Mucosa of stomach (tissue), 1 donor: ENCODE results near the gene AUTS2.

ENCODE experiments used
- H3K27me3 ChIP-seq: one replicate; pipeline ENCODE4 v1.7.0; 2013; ENCODE audit warnings: mild to moderate bottlenecking, low read length; ENCODE audit not compliant: control insufficient read depth, insufficient read depth
- H3K36me3 ChIP-seq: one replicate; pipeline ENCODE4 v1.7.0; 2013; ENCODE audit warnings: low read length; ENCODE audit not compliant: control insufficient read depth, insufficient read depth
- H3K4me1 ChIP-seq: one replicate; pipeline ENCODE4 v1.7.0; 2013; ENCODE audit warnings: mild to moderate bottlenecking, low read length; ENCODE audit not compliant: control insufficient read depth, insufficient read depth
- H3K4me3 ChIP-seq: one replicate; pipeline ENCODE4 v1.7.0; 2013; ENCODE audit warnings: low read length
- H3K9ac ChIP-seq: one replicate; pipeline ENCODE4 v1.7.0; 2013; ENCODE audit warnings: mild to moderate bottlenecking, low read length, moderate library complexity
- H3K9me3 ChIP-seq: one replicate; pipeline ENCODE4 v1.7.0; 2013; ENCODE audit warnings: mild to moderate bottlenecking, low read length, moderate library complexity; ENCODE audit not compliant: control insufficient read depth
- donor health status: Pancreatic carcinoma.

AUTS2 gene

GRCh38 chr7:69591805-69592204 is 6.5 kb upstream of the AUTS2 start:
- Histone ChIP-seq H3K4me3 (no peak overlapping the region), H3K4me1 (no peaks in the 10 kb centered on the region), H3K9me3 (no peaks in the 10 kb centered on the region), H3K36me3 (no peaks in the 10 kb centered on the region), H3K9ac (no peak overlapping the region), H3K27me3 (no peaks in the 10 kb centered on the region)

GRCh38 chr7:69593511-69593910 is 4.8 kb upstream of the AUTS2 start:
- Histone ChIP-seq H3K9me3 (no peaks in the 10 kb centered on the region), H3K4me3 (no peak overlapping the region), H3K36me3 (no peaks in the 10 kb centered on the region), H3K27me3 (peaks cover 7% of the 10 kb centered on the region), H3K9ac (no peak overlapping the region), H3K4me1 (peaks cover 3% of the 10 kb centered on the region)

- Histone ChIP-seq H3K4me1 (peaks cover 8% of the 10 kb centered on the region), H3K9ac (no peak overlapping the region), H3K36me3 (no peaks in the 10 kb centered on the region), H3K27me3 (peaks cover 26% of the 10 kb centered on the region), H3K4me3 (no peak overlapping the region), H3K9me3 (no peaks in the 10 kb centered on the region)
Observed at GRCh38 chr7:69595415-69595814, 2.9 kb upstream of the AUTS2 start.

- no peaks in the 10 kb centered on the region for H3K36me3 ChIP-seq
- H3K9me3 ChIP-seq: no peaks in the 10 kb centered on the region
- H3K27me3 ChIP-seq: peaks cover 33% of the 10 kb centered on the region
- H3K4me1 ChIP-seq: peaks cover 8% of the 10 kb centered on the region
- H3K9ac ChIP-seq: no peak overlapping the region
- no peak overlapping the region for H3K4me3 ChIP-seq
Observed at GRCh38 chr7:69596056-69596455, 2.2 kb upstream of the AUTS2 start.

- Histone ChIP-seq H3K9ac (no peak overlapping the region), H3K36me3 (no peaks in the 10 kb centered on the region), H3K4me1 (peaks cover 8% of the 10 kb centered on the region), H3K9me3 (no peaks in the 10 kb centered on the region), H3K27me3 (peaks cover 39% of the 10 kb centered on the region), H3K4me3 (no peak overlapping the region)
Observed at GRCh38 chr7:69596723-69597277, 1.5 kb upstream of the AUTS2 start.

- no peaks in the 10 kb centered on the region for H3K36me3 ChIP-seq
- no peaks in the 10 kb centered on the region for H3K9me3 ChIP-seq
- H3K27me3 ChIP-seq: peaks cover 39% of the 10 kb centered on the region
- peaks cover 8% of the 10 kb centered on the region for H3K4me1 ChIP-seq
- H3K4me3 ChIP-seq: no peak overlapping the region
- peak overlapping the region; percentile 55 for H3K9ac ChIP-seq
Observed at GRCh38 chr7:69597278-69598076, 798 bp upstream of the AUTS2 start.

- Histone ChIP-seq H3K36me3 (no peaks in the 10 kb centered on the region), H3K9ac (peak overlapping the region; percentile 53), H3K27me3 (peaks cover 43% of the 10 kb centered on the region), H3K4me1 (peaks cover 8% of the 10 kb centered on the region), H3K4me3 (no peak overlapping the region), H3K9me3 (no peaks in the 10 kb centered on the region)
Observed at GRCh38 chr7:69598487-69599285, 411 bp downstream of the AUTS2 start.

GRCh38 chr7:69599286-69599954 is 1.1 kb downstream of the AUTS2 start:
- H3K27me3 ChIP-seq: peaks cover 43% of the 10 kb centered on the region
- H3K9ac ChIP-seq: peak overlapping the region; percentile 53
- peaks cover 8% of the 10 kb centered on the region for H3K4me1 ChIP-seq
- H3K9me3 ChIP-seq: no peaks in the 10 kb centered on the region
- H3K36me3 ChIP-seq: no peaks in the 10 kb centered on the region
- H3K4me3 ChIP-seq: peak overlapping the region; percentile 31

- Histone ChIP-seq H3K9me3 (no peaks in the 10 kb centered on the region), H3K27me3 (peaks cover 43% of the 10 kb centered on the region), H3K36me3 (no peaks in the 10 kb centered on the region), H3K4me1 (peaks cover 8% of the 10 kb centered on the region), H3K9ac (peak overlapping the region; percentile 57), H3K4me3 (peak overlapping the region; percentile 31)
Observed at GRCh38 chr7:69599955-69600709, 1.9 kb downstream of the AUTS2 start.

- H3K9me3 ChIP-seq: no peaks in the 10 kb centered on the region
- no peak overlapping the region for H3K4me3 ChIP-seq
- peaks cover 43% of the 10 kb centered on the region for H3K27me3 ChIP-seq
- H3K9ac ChIP-seq: no peak overlapping the region
- H3K4me1 ChIP-seq: peaks cover 8% of the 10 kb centered on the region
- H3K36me3 ChIP-seq: no peaks in the 10 kb centered on the region
Observed at GRCh38 chr7:69600710-69601519, 2.6 kb downstream of the AUTS2 start.

GRCh38 chr7:69602522-69602921 is 4.2 kb downstream of the AUTS2 start:
- no peak overlapping the region for H3K4me3 ChIP-seq
- peaks cover 38% of the 10 kb centered on the region for H3K27me3 ChIP-seq
- no peak overlapping the region for H3K9ac ChIP-seq
- H3K36me3 ChIP-seq: no peaks in the 10 kb centered on the region
- no peaks in the 10 kb centered on the region for H3K9me3 ChIP-seq
- peaks cover 7% of the 10 kb centered on the region for H3K4me1 ChIP-seq
